Activated CD4-positive, alpha-beta T cell treated with anti-CD3 and anti-CD28 coated beads for 36 hours (primary cell): Measurements from ENCODE around the gene RIC8A. TPM values are rescaled to one million over a fixed set of nuclear protein-coding genes. Genes with fewer than 3 reads are reported as not detected.

Experiments
- ATAC-seq: fragments of 200-7000 bp; cut with Tn5 transposase; one replicate; pipeline ENCODE4 v1.10.0; 2021; ENCODE audit warnings: mild to moderate bottlenecking, moderate library complexity
- CTCF ChIA-PET: fragments of 350-600 bp; sonication (Branson Sonifier 250); formaldehyde crosslinking; loops from one replicate; lab custom pipeline; 2021; ENCODE audit warnings: antibody characterized with exemption; lab: Charles Lee
- POLR2A ChIA-PET: fragments of 350-600 bp; sonication (Branson Sonifier 250); formaldehyde crosslinking; loops from one replicate; lab custom pipeline; 2021; ENCODE audit warnings: antibody characterized with exemption, inconsistent platforms; lab: Charles Lee
- DNase-seq: peaks from one replicate; pipeline ENCODE4 v3.0.0-alpha.2; 2020
- H3K27ac Mint-ChIP-seq: one replicate; pipeline ENCODE4 v1.8.0; 2021; ENCODE audit warnings: mixed read lengths
- H3K27me3 Mint-ChIP-seq: one replicate; pipeline ENCODE4 v1.8.0; 2021; ENCODE audit warnings: mixed read lengths
- H3K36me3 Mint-ChIP-seq: one replicate; pipeline ENCODE4 v1.8.0; 2021; ENCODE audit warnings: low read depth, mixed read lengths
- H3K4me1 Mint-ChIP-seq: one replicate; pipeline ENCODE4 v1.8.0; 2021; ENCODE audit warnings: mixed read lengths
- H3K4me3 Mint-ChIP-seq: one replicate; pipeline ENCODE4 v1.8.0; 2021; ENCODE audit warnings: mild to moderate bottlenecking, moderate library complexity, mixed read lengths
- H3K9me3 Mint-ChIP-seq: one replicate; pipeline ENCODE4 v1.8.0; 2021; ENCODE audit warnings: low read depth, mixed read lengths
- intact Hi-C, 2 experiments: fragments of 100-400 bp; cut with DNase I in 1 of 2; cut with micrococcal nuclease in 1 of 2; formaldehyde crosslinking; loops; one replicate each; pipeline versions ENCODE4 v1.14.2 to v1.15.1; 2022 to 2024; cut with DNase I, micrococcal nuclease
- total RNA-seq, 2 experiments: library from RNA; stranded (reverse); gene quantifications; one replicate each; pipeline ENCODE4 v1.2.3, GENCODE V29; 2021

RIC8A gene
- total RNA-seq, 2 experiments from 2014 or later = 104 to 124 TPM

DNA sequence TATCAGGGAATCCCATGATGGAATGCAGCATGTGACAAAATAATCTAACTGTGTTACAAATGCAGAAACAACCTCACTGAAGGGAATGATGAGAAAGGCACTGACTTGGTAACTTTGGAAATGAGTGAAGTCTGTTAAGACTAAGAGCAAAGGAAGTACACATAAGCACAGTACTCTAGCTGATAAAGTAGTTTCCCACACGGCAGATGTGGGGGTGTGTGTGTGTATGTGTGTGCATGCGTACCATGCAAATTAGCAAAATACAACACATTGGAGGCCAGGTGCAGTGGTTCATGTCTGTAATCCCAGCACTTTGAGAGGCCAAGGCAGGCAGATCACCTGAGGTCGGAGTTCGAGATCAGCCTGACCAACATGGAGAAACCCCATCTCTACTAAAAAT is 54.1 kb downstream of the RIC8A start:
- Mint-ChIP-seq H3K27ac (no peak overlapping the region), H3K27me3 (no peaks in the 10 kb centered on the region), H3K4me1 (peaks cover 6% of the 10 kb centered on the region), H3K4me3 (no peak overlapping the region), H3K36me3 (no peaks in the 10 kb centered on the region), H3K9me3 (no peaks in the 10 kb centered on the region)
- ChIA-PET POLR2A (interaction anchor here (0.9 kb wide), 1 partner anchor 81 kb away, joined by 3 read pairs; no protein-coding TSS in a partner anchor), CTCF (interaction anchor here (0.6 to 3.8 kb wide), 6 partner anchors 11 to 55 kb away, joined by 3 to 30 read pairs (median 3); no protein-coding TSS in a partner anchor)
- DNase-seq (no peak), ATAC-seq (no peak)
- intact Hi-C loops = no loop called here

Other genes starting within 250 kb of the RIC8A start
- gene SCGB1C1, start 14.6 kb upstream of the RIC8A start, total RNA-seq = not detected
- gene BET1L, start 309 bp upstream of the RIC8A start, total RNA-seq = 10 to 100 TPM; 45.5 to 49.4 TPM
- 10 to 100 TPM; 19.6 to 23.3 TPM for gene SIRT3, start 28.6 kb downstream of the RIC8A start, total RNA-seq
- gene PSMD13, start 29.3 kb downstream of the RIC8A start, total RNA-seq = 100 to 1,000 TPM; 134 to 212 TPM
- under 1 TPM; 0.32 to 0.57 TPM for gene NLRP6, start 70.7 kb downstream of the RIC8A start, total RNA-seq
- gene PGGHG, start 81.4 kb downstream of the RIC8A start, total RNA-seq = 10 to 100 TPM; 73.4 to 82.3 TPM
- gene IFITM5, start 91.8 kb downstream of the RIC8A start, total RNA-seq = not detected
- gene IFITM2, start 100.1 kb downstream of the RIC8A start, total RNA-seq = 100 to 1,000 TPM; 451 to 474 TPM
- gene IFITM1, start 106.3 kb downstream of the RIC8A start, total RNA-seq = 100 to 1,000 TPM; 248 to 285 TPM
- 100 to 1,000 TPM in 1 of 2 experiments, 10 to 100 TPM in 1; 77.5 to 122 TPM for gene IFITM3, start 113.2 kb downstream of the RIC8A start, total RNA-seq
- 1 to 10 TPM; 3.8 to 6.6 TPM for gene B4GALNT4, start 161.8 kb downstream of the RIC8A start, total RNA-seq
- under 1 TPM; 0.07 to 0.18 TPM for gene PKP3, start 186.5 kb downstream of the RIC8A start, total RNA-seq
- 10 to 100 TPM; 33.0 to 34.9 TPM for gene SIGIRR, start 207.3 kb downstream of the RIC8A start, total RNA-seq
- 10 to 100 TPM; 31.7 to 38.8 TPM for gene ANO9, start 234.3 kb downstream of the RIC8A start, total RNA-seq
- gene PTDSS2, start 242.6 kb downstream of the RIC8A start, total RNA-seq = 10 to 100 TPM; 14.8 to 18.8 TPM